Measurements from ENCODE around the gene CHST8.

CHST8 gene

DNA sequence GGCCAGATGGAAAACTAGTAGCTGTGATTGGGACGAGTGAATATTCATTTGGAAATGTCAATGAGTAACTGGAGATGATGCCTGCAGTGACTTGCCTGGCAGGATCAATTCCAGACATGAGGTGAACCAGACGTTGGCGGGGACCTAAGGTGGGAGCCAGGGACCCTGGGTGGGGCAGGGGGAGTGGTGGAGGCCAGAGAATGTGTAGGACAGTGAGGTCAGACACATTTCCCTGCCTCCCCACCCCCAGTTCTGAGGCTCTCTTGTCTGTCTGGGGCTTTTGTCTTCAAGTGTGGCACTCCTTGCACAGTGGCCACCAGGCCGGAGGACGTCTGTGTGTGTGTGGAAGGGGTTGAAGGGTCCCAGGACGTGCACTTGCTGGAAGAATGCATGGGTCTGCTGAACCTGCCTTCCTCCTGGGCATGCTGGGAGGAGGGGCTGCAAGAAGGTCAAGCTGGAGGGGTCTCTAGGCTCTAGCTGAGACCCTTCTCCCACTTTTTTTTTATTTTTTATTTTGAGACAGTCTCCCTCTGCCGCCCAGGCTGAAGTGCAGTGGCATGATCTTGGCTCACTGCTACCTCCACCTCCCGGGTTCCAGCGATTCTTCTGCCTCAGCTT lies 51.6 kb downstream of the CHST8 start:
- DNase-seq (ENCODE audit: low read depth in 2 of 2), result no peak

DNA sequence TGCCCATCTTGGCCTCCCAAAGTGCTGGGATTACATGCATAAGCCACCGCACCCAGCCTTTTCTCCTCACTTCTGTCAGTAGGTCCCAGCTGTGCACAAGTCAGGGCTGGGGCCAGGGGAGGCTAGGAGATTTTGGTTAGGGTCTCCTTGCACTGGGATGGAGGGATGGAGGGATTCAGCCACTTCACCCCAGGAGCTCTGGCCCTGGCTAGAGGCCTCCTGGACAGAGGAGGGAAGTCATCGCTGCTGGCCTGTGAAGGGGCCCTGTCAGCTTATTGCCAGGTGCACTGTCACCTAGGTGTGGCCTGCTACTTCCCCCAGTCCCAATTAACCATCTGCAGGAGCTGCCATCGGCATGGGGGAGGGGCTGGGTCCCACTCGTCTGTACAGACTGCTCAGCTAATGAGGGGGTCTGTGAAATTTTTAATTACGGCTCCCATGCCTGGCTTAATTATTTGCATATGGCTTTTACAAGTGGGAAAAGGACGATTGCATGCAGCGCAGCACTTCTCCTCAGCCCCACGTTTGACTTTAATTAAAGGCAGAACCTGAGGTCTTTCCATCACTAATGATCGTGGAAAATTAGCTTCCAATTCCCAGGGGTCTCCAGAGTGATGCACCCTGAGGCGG lies 52.4 kb downstream of the CHST8 start:
- DNase-seq (ENCODE audit: low read depth in 2 of 2), result no peak

GRCh38 chr19:33674626-33675367 lies 53.0 kb downstream of the CHST8 start:
- DNase-seq (ENCODE audit: low read depth in 2 of 2), result no peak

DNA sequence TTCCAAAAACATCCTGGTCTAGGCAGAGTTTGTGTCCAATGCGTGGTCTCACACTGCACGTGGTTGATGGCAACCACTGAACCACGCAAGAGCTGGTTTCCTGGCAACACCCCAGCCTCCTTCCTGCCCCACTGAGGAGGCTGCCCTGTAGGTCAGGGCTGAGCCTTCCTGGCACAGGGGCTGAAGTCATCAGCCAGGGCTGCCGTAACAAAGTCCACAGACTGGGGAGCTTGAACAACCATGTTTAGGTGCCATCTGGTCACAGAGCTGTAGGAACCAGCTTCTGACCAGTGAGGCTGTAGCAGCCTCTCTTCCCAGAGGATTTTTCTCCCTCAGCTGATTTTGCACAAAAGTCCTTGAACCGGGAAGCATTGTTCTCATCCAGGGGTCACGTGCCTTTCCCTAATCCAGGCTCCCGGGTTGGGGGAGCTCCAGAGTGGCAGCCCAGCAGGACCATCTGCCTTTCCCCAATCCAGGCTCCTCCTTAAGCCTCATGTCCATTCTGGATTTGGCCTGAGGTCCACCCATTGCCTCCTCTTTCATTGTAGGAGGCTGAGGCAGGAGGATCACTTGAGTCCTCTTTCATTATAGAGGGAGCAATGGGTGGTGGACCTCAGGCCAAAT lies 53.9 kb downstream of the CHST8 start:
- DNase-seq (ENCODE audit: low read depth in 2 of 2), result no peak

- no peak for DNase-seq (ENCODE audit: low read depth in 2 of 2)
These were observed 55.4 kb downstream of the CHST8 start for GRCh38 chr19:33676999-33677665.

DNA sequence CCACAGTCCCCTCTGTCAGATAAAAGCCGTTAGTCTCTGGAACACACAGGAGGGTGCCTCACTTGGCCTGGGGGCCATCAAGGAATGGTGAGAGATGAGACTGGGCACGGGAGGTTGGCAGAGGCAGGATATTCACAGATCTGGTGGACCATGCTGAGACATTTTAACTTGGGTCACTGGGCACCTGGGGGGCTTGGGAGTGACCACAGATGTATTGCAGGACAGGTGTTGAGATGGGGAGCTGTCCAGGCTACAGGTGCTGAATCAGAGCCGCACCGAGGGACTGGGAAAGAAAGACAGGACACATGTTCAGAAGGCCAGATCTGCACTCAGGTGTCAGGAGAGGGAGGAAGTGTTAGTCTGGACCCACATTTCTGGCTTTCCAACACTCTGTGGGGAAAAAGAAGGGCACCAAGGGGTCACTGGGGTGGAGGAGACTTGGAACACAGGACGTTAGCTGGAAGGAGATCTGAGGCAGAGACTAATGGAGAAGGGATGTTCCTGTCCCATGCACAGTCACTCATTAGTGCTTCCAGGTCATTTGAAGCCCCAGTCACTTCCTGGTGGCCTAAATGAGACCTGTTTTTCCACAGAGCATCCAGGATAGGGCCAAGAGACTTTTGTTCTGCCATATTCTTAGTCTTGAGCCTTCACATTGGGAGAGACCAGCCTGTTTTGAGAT lies 56.1 kb downstream of the CHST8 start:
- no peak for DNase-seq (ENCODE audit: low read depth in 2 of 2)

DNA sequence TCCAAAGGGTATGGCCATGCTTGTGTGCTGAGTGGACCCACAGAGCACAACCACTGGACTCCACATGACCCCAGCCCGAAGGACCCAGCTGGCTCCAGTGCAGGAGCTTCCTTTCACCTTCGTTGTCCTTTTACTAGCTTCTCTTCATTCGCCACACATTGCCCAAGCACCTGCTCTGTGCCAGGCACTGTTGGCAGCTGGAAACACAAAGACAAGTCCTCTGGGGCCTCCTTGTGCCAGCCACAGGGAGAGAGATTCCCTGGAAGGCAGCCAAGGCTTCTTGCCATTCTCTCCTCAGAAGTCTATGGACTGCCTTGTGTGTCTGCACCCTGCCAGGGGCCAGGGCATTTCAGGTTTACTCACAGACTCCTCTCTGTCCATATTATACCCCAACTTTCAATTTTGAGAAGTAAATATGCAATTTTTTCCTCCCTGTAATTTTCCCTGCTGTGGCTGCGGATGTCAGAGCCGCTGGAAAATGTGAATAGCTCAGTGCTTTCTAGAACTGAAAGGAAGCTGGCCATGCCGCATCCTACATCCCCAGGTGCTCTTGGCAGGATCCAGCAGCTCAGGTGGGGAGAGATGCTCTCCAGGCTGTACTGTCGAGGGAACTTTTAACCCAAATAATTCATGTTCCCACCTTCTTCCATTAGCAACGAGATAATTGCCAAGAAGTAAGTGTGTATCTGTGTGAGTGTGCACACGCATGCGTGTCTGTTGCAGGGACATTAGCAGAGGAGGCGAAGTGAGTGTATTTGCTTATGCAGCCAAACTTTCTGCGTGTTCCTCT lies 57.2 kb downstream of the CHST8 start:
- no peak for DNase-seq (ENCODE audit: low read depth in 2 of 2)

DNA sequence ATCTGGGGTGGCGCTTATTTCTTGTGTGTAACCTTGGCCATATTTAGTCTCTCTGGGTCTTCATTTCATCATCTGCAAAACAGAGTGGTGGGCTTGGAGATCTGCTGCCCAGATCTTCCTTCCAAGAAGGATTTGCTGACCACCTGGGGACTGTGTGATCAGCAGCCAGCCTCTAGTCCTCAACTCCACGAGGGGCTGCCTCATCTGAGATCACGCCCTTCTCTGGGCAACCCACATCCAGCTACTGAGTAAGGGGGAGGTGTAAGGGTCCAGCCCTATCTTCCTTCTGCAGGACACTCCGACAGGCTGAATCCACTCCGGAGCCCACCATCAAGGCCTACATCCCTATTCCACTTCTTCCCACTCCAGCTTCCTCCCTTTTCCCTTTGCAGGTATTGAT lies 57.9 kb downstream of the CHST8 start:
- no peak for DNase-seq (ENCODE audit: low read depth in 2 of 2)

- DNase-seq (ENCODE audit: low read depth in 2 of 2), result no peak
These were observed 59.4 kb downstream of the CHST8 start for GRCh38 chr19:33681081-33681680.

GRCh38 chr19:33683881-33684537 lies 62.3 kb downstream of the CHST8 start:
- no peak for DNase-seq (ENCODE audit: low read depth in 2 of 2)

DNA sequence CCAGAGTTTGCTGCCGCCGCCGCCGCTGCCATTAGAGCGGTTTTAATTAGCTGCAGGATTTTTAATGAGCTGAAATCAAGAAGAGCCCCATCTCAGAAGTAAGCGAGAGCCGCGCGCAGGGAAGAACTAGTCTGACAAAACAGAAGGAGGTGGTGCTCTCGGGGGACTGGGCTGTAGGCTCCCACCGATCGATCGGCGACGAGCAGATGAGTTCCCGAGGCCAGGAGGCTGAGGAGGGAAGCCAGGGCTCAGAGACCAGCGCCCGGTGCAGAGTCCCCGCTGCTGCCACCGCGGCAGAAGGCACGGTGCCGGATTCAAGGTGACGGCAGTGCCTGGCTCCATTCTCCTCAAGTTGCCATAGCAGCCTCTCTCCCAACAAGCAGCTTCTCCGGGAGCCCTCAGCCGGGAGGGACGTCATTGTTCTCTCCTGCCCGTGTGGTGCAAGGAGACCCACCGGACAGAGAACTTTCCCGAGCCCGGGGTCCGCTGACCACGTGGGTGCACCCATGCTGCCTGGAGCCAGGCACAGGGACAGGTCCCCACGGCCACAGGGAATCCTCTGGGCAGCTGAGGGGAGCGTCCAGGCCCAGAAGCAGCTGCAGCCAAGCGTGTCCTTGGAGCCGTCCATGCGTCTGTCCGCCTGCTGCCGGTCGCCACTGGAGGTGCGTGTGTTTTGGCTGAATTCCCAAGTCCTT lies 62.9 kb downstream of the CHST8 start:
- DNase-seq (ENCODE audit: low read depth in 2 of 2), result no peak

- DNase-seq (ENCODE audit: low read depth in 2 of 2), result no peak
These were observed 63.8 kb downstream of the CHST8 start for GRCh38 chr19:33685541-33685940.

DNA sequence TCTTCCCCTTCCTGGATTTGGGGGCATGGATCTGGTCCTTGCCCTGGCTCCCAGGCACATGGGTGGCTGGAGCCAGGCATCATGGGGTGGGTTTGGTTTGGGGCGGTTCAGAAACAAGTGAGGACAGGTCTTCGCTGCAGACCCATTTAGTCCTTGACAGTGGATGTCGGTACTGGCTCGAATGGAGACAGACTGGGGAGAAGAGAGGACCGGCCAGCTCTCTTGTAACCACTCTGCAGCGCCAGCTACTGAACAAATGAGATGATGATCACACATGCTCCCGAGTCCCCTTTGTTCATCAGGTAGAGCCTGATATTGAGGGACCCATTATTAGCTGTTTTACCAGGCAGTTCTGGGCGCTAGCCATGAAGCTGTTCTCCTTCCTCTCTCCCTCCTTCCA lies 64.5 kb downstream of the CHST8 start:
- no peak for DNase-seq (ENCODE audit: low read depth in 2 of 2)

- no peak for DNase-seq (ENCODE audit: low read depth in 2 of 2)
These were observed 65.1 kb downstream of the CHST8 start for GRCh38 chr19:33686687-33687480.

DNA sequence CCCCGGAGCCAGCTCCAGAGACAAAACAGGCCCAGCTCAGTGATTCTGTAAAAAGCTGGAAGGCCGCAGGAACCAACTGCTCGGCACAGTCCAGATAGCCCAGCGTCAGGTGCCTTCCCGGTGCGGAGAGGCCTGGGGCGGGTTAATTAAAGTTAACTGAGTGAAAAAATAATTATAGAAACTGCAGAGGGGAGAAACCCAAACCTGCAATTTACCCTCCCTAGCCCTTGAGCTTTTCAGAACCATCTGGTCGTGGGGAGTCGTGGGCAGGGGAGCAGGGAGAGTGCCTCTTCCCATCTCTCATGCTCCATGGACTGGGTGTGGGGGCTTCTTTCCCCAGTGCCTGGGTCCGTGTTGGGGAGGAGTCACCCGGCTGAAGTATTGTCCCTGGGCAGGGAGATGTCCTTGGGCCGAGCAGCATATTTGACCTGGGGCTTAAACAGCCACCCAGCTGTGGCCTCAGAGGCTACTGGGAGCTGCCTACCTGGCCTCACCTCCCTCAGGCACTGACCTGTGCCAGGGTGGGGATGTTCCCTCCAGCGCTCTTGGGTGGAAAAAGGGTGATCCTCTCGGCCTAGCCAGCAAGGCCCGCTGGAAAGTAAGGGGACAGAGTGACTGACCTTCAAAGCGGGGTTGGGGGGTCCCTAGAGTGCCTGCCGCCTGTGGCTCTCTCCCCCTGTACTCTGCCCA lies 65.9 kb downstream of the CHST8 start:
- no peak for DNase-seq (ENCODE audit: low read depth in 2 of 2)

DNA sequence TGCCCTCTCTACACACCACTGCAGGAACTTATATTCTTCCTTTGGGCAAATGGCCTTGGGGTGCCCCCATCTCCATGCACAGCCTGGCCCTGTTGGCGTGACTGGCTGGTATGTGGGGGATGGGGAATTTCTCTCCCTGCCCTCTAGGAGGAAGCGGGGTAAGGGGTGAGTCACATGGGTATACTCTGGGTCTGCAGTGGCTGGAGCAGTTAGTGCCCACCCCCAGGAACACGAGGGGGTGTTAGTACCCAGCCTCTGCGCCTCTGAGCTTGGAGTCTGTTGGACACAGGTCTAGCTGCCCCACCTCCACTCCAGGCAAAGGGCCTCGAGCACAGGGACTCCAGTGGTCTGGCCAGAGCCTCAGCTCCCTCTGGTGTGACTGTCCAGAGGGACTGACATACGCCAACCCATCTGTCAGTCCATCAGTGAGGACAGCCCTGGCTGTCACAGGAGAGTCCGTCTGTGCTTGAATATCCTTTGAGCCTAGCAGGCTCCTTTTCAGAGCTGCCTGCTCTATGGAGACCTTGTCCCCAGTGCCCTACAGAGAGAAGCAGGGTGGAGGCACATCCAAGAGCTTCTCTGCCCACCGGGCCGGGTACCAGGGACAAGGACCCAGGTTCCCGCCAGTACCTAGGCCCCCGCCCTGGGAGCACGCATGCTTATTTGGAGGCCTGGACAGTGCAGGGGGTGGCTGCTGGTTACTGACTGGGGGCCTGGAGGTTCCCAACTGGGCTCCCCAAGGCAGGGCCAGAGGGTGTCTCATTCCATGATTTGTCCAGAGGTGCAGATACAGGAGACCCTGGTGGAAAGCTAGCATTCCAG lies 66.6 kb downstream of the CHST8 start:
- no peak for DNase-seq (ENCODE audit: low read depth in 2 of 2)

Data from stimulated activated CD4-positive, alpha-beta T cell treated with anti-CD3 and anti-CD28 coated beads, Interleukin-1b, Interleukin-23, amount 100 ng/mL, for 1 hour (primary cell).